Measurements from ENCODE around the gene FANCD2. TPM values are rescaled to one million over a fixed set of nuclear protein-coding genes. Genes with fewer than 3 reads are reported as not detected.

Gene FANCD2
- total and polyA plus RNA-seq, 4 donors: 1.9 to 5.4 (median 4.7) TPM; not detected in 1

GRCh38 chr3:10106919-10107318 is 80.7 kb downstream of the FANCD2 start:
- H3K9me3 ChIP-seq (ENCODE audit: control insufficient read depth, low read length): no peaks in the 10 kb centered on the region
- WGBS, 2 donors: 77 to 86% methylated on average over 2 of the region's 2 CpGs
- H3K27ac ChIP-seq (ENCODE audit: low read depth in 1 of 2, low read length in 2 of 2): no peak overlapping the region
- ATAC-seq (ENCODE audit: low FRiP score): no peak
- intact Hi-C loops (cut with DNase I): no loop called here
- H3K27me3 ChIP-seq (ENCODE audit: control insufficient read depth in 1 of 2, insufficient read depth in 2 of 2, low read length in 1 of 2): no peaks in the 10 kb centered on the region
- DNase-seq: no peak
- no peaks in the 10 kb centered on the region for H3K36me3 ChIP-seq (ENCODE audit: control insufficient read depth in 1 of 2, insufficient read depth in 2 of 2, low read length in 1 of 2)
- no peak overlapping the region for H3K4me3 ChIP-seq (ENCODE audit: low read length in 2 of 2)
- no peaks in the 10 kb centered on the region for H3K4me1 ChIP-seq (ENCODE audit: control insufficient read depth in 1 of 2, insufficient read depth in 2 of 2, low read length in 2 of 2)

DNA sequence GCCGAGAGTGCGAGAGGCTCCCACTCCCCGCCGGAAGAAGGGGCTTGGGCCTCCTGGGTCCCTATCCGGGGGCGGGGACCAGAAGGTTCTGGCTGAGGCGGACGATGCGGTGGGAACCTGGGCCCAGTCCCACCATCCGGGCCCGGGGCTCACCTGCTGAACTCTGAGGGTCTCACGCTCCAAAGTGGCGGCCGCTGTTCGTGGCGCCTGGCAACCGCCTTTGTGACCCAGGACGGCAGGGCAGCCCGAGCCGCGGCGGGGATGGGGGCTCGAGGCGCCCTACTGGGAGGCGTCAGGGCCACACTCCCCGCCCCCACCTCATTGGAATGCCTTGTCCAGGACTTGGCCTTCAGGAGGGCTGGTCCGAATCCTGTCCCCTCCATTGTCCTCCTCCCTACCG is 81.9 kb downstream of the FANCD2 start, which contains the start of gene FANCD2OS:
Gene FANCD2OS, minus strand, starts transcription at position 165 of the 400 bp plus-strand sequence. CDS start 3,481 bp downstream, outside the sequence.
- H3K4me1 ChIP-seq (ENCODE audit: control insufficient read depth in 1 of 2, insufficient read depth in 2 of 2, low read length in 2 of 2): no peaks in the 10 kb centered on the region
- no peak for DNase-seq

DNA sequence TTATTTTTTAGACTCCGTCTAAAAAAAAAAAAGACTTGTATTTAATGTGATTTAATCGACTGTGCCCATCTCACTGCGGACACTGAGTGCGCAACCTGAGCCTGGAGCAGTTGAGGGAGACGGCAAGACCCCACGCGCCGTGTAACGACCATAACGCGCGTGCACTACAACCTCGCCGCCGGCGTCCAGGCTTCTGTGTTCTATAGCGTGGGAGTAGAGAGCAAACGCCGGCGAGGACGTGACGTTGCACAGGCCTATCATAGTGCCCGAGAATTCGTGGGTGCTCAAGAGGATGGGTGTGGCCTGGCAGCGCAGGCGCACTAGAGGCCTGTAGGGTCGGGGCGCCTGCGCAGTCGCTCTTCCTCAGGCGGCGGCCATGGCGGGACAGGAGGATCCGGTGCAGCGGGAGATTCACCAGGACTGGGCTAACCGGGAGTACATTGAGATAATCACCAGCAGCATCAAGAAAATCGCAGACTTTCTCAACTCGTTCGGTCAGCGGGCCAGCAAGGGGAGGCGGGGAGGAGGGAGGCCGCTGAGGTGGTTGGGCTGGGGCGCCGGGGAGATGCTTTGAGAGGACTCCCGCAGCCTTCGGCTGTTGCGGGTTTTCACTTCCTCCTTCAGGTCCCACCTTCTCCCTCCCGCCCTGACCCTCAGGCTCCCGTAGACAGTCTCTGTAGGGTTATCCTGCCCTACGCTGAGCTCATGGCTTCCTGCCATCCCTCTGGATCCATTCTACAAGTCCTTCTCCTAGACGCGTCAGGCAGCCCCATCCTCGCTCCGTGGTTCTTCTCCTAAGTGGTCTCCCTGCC is 89.3 kb downstream of the FANCD2 start, which contains the start of gene BRK1:
Gene BRK1, plus strand, starts transcription at position 350 of the 812 bp plus-strand sequence. Its CDS starts 27 bp downstream, at position 377.
- intact Hi-C loops (cut with DNase I): loop anchor here (5.0 to 10.0 kb wide), 2 partner anchors 91 to 112 kb away; partner anchors contain the start of gene FANCD2 (in 1 of the 2)

More for the DNA sequence above, 81.9 kb downstream of the FANCD2 start, which contains the start of gene FANCD2OS:
- Histone ChIP-seq H3K27ac (ENCODE audit: low read depth in 1 of 2, low read length in 2 of 2) (no peak within 1 kb of the TSS), H3K9me3 (ENCODE audit: control insufficient read depth, low read length) (no peaks in the 10 kb centered on the region), H3K27me3 (ENCODE audit: control insufficient read depth in 1 of 2, insufficient read depth in 2 of 2, low read length in 1 of 2) (no peaks in the 10 kb centered on the region), H3K36me3 (ENCODE audit: control insufficient read depth in 1 of 2, insufficient read depth in 2 of 2, low read length in 1 of 2) (no peaks in the 10 kb centered on the region), H3K4me3 (ENCODE audit: low read length in 2 of 2) (no peak within 1 kb of the TSS)
- ATAC-seq (ENCODE audit: low FRiP score): no peak
- 66 to 67% methylated on average over 27 to 28 of the region's 28 CpGs for WGBS, 2 donors
- intact Hi-C loops (cut with DNase I): no loop called here

DNA sequence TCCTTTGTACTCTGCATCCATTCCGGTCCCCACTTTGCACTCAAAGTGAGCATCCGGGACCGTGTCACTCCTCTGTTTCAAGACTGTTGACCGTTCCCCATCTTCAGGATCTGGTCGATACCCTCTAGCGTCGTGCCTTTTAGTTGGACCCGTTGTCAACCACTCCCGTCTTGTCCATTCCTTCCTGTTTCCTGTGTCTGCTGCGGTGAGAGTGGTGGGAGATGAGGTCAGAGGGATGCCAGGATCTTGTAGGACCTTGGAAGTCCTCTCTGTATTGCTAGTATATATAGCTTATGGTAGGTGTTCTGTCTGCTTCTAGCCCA is 89.9 kb downstream of the FANCD2 start:
- intact Hi-C loops (cut with DNase I): loop anchor here (5.0 to 10.0 kb wide), 2 partner anchors 91 to 111 kb away; partner anchors contain the start of gene FANCD2 (in 1 of the 2)
- Histone ChIP-seq H3K36me3 (ENCODE audit: control insufficient read depth in 1 of 2, insufficient read depth in 2 of 2, low read length in 1 of 2) (no peaks in the 10 kb centered on the region), H3K27ac (ENCODE audit: low read depth in 1 of 2, low read length in 2 of 2) (no peak overlapping the region), H3K4me3 (ENCODE audit: low read length in 2 of 2) (peak overlapping the region; percentile 51 to 71), H3K4me1 (ENCODE audit: control insufficient read depth in 1 of 2, insufficient read depth in 2 of 2, low read length in 2 of 2) (no peaks in the 10 kb centered on the region), H3K9me3 (ENCODE audit: control insufficient read depth, low read length) (no peaks in the 10 kb centered on the region), H3K27me3 (ENCODE audit: control insufficient read depth in 1 of 2, insufficient read depth in 2 of 2, low read length in 1 of 2) (no peaks in the 10 kb centered on the region)
- 0% methylated on average over 10 of the region's 10 CpGs for WGBS, 2 donors
- ATAC-seq (ENCODE audit: low FRiP score) (peak; percentile 32), DNase-seq (no peak)

More for the DNA sequence above, 89.3 kb downstream of the FANCD2 start, which contains the start of gene BRK1:
- Histone ChIP-seq H3K4me3 (ENCODE audit: low read length in 2 of 2) (peak within 1 kb of the TSS; percentile 63 to 71), H3K27ac (ENCODE audit: low read depth in 1 of 2, low read length in 2 of 2) (peak within 1 kb of the TSS in 1 of 2 donors; percentile 55), H3K4me1 (ENCODE audit: control insufficient read depth in 1 of 2, insufficient read depth in 2 of 2, low read length in 2 of 2) (no peaks in the 10 kb centered on the region), H3K27me3 (ENCODE audit: control insufficient read depth in 1 of 2, insufficient read depth in 2 of 2, low read length in 1 of 2) (no peaks in the 10 kb centered on the region), H3K36me3 (ENCODE audit: control insufficient read depth in 1 of 2, insufficient read depth in 2 of 2, low read length in 1 of 2) (no peaks in the 10 kb centered on the region), H3K9me3 (ENCODE audit: control insufficient read depth, low read length) (no peaks in the 10 kb centered on the region)
- DNase-seq (peak; percentile 97 to 98), ATAC-seq (ENCODE audit: low FRiP score) (peak; percentile 100)
- 1% methylated on average over 54 of the region's 54 CpGs for WGBS, 2 donors

DNA sequence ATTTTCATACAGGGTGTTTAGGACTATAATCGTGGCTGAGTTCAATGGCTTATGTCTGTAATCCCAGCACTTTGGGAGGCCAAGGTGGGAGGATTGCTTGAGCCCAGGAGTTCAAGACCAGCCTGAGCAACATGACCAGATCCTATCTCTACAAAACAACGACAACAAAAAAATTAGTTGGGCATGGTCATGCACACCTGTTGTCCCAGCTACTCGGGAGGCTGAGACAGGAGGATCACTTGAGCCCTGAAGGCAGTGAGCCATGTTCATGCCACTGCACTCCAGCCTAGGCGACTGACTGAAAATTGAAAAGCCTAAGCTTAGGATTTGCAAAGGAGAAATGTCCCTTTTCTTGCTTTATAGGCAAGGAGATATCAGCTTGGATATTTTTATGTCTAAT is 90.7 kb downstream of the FANCD2 start:
- Histone ChIP-seq H3K9me3 (ENCODE audit: control insufficient read depth, low read length) (no peaks in the 10 kb centered on the region), H3K4me1 (ENCODE audit: control insufficient read depth in 1 of 2, insufficient read depth in 2 of 2, low read length in 2 of 2) (no peaks in the 10 kb centered on the region), H3K27ac (ENCODE audit: low read depth in 1 of 2, low read length in 2 of 2) (no peak overlapping the region), H3K27me3 (ENCODE audit: control insufficient read depth in 1 of 2, insufficient read depth in 2 of 2, low read length in 1 of 2) (no peaks in the 10 kb centered on the region), H3K4me3 (ENCODE audit: low read length in 2 of 2) (no peak overlapping the region), H3K36me3 (ENCODE audit: control insufficient read depth in 1 of 2, insufficient read depth in 2 of 2, low read length in 1 of 2) (no peaks in the 10 kb centered on the region)
- no peak for ATAC-seq (ENCODE audit: low FRiP score)
- WGBS, 2 donors: 89 to 92% methylated on average over 4 of the region's 4 CpGs
- DNase-seq: no peak
- intact Hi-C loops (cut with DNase I): loop anchor here (5.0 to 10.0 kb wide), 2 partner anchors 92 to 110 kb away; partner anchors contain the start of gene FANCD2 (in 1 of the 2)

GRCh38 chr3:10119376-10119775 is 93.1 kb downstream of the FANCD2 start:
- Histone ChIP-seq H3K9me3 (ENCODE audit: control insufficient read depth, low read length) (no peaks in the 10 kb centered on the region), H3K27ac (ENCODE audit: low read depth in 1 of 2, low read length in 2 of 2) (no peak overlapping the region), H3K36me3 (ENCODE audit: control insufficient read depth in 1 of 2, insufficient read depth in 2 of 2, low read length in 1 of 2) (no peaks in the 10 kb centered on the region), H3K4me3 (ENCODE audit: low read length in 2 of 2) (no peak overlapping the region), H3K27me3 (ENCODE audit: control insufficient read depth in 1 of 2, insufficient read depth in 2 of 2, low read length in 1 of 2) (no peaks in the 10 kb centered on the region), H3K4me1 (ENCODE audit: control insufficient read depth in 1 of 2, insufficient read depth in 2 of 2, low read length in 2 of 2) (no peaks in the 10 kb centered on the region)
- ATAC-seq (ENCODE audit: low FRiP score) (no peak), DNase-seq (no peak)
- intact Hi-C loops (cut with DNase I): loop anchor here (5.0 to 10.0 kb wide), 2 partner anchors 95 to 108 kb away; partner anchors contain the start of gene FANCD2 (in 1 of the 2)
- 21 to 30% methylated on average over 4 of the region's 4 CpGs for WGBS, 2 donors

DNA sequence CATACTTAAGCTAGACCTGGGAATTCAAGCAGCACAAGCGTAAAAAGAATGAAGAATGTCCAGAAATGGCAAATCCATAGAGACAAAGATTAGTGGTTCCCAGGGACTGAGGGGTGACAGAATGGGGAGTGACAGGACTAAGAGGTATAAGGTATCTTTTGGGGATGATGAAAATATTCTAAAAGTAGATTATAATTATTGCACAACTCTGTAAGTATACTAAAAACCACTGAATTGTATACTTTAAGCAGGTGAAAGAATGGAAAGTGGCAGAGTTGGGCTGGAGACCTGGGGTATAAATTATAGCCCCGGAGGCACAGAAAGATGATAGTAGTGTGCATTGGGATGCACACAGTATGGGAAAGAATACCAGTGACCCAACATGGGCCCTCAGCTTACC is 94.8 kb downstream of the FANCD2 start:
- H3K9me3 ChIP-seq (ENCODE audit: control insufficient read depth, low read length): no peaks in the 10 kb centered on the region
- no peak overlapping the region for H3K27ac ChIP-seq (ENCODE audit: low read depth in 1 of 2, low read length in 2 of 2)
- no peak overlapping the region for H3K4me3 ChIP-seq (ENCODE audit: low read length in 2 of 2)
- intact Hi-C loops (cut with DNase I): no loop called here
- peaks cover 3 to 4% of the 10 kb centered on the region in 2 donors for H3K36me3 ChIP-seq (ENCODE audit: control insufficient read depth in 1 of 2, insufficient read depth in 2 of 2, low read length in 1 of 2)
- ATAC-seq (ENCODE audit: low FRiP score): no peak
- H3K27me3 ChIP-seq (ENCODE audit: control insufficient read depth in 1 of 2, insufficient read depth in 2 of 2, low read length in 1 of 2): no peaks in the 10 kb centered on the region
- DNase-seq: no peak
- 87 to 91% methylated on average over 2 of the region's 2 CpGs for WGBS, 2 donors
- no peaks in the 10 kb centered on the region for H3K4me1 ChIP-seq (ENCODE audit: control insufficient read depth in 1 of 2, insufficient read depth in 2 of 2, low read length in 2 of 2)

DNA sequence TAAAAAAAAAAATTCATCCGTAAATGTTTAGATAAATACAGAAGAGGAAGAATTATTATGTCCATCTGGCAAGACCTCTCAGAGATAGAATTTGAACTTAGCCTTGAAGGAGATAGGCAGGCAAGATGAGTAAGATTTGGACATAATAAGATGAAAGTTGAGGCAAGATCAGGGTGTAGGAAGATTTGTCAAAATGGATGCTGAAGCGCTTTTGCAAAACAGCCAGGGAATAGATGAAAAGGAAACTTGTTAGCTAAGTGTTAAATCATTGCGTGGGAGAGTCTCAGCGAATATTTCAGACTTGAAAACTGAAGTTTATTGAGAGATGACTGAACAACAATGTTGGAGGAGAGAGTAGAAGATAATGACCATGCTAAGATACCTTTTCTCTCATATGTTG is 96.5 kb downstream of the FANCD2 start:
- H3K9me3 ChIP-seq (ENCODE audit: control insufficient read depth, low read length): no peaks in the 10 kb centered on the region
- 88 to 90% methylated on average over 4 of the region's 4 CpGs for WGBS, 2 donors
- no peak overlapping the region for H3K4me3 ChIP-seq (ENCODE audit: low read length in 2 of 2)
- intact Hi-C loops (cut with DNase I): no loop called here
- H3K4me1 ChIP-seq (ENCODE audit: control insufficient read depth in 1 of 2, insufficient read depth in 2 of 2, low read length in 2 of 2): no peaks in the 10 kb centered on the region
- no peak overlapping the region for H3K27ac ChIP-seq (ENCODE audit: low read depth in 1 of 2, low read length in 2 of 2)
- ATAC-seq (ENCODE audit: low FRiP score) (no peak), DNase-seq (no peak)
- H3K27me3 ChIP-seq (ENCODE audit: control insufficient read depth in 1 of 2, insufficient read depth in 2 of 2, low read length in 1 of 2): no peaks in the 10 kb centered on the region
- H3K36me3 ChIP-seq (ENCODE audit: control insufficient read depth in 1 of 2, insufficient read depth in 2 of 2, low read length in 1 of 2): peaks cover 3 to 7% of the 10 kb centered on the region in 2 donors

All from aorta (tissue), 5 donors.